Activated naive CD8-positive, alpha-beta T cell (primary cell): ENCODE results near the gene IFT20.
A peak's percentile ranks its signal among the peaks of the same experiment; 100 is the strongest.

Source experiments
- H3K27ac Mint-ChIP-seq: one replicate; pipeline ENCODE4 v1.8.0; 2021; ENCODE audit warnings: mixed read lengths
- H3K27me3 Mint-ChIP-seq: one replicate; pipeline ENCODE4 v1.8.0; 2021; ENCODE audit warnings: mixed read lengths
- H3K36me3 Mint-ChIP-seq: one replicate; pipeline ENCODE4 v1.8.0; 2021; ENCODE audit warnings: mixed read lengths
- H3K4me1 Mint-ChIP-seq: one replicate; pipeline ENCODE4 v1.8.0; 2021; ENCODE audit warnings: low read depth, mixed read lengths
- H3K4me3 Mint-ChIP-seq: one replicate; pipeline ENCODE4 v1.8.0; 2021; ENCODE audit warnings: mild to moderate bottlenecking, mixed read lengths
- H3K9me3 Mint-ChIP-seq: one replicate; pipeline ENCODE4 v1.8.0; 2021; ENCODE audit warnings: low read depth, mixed read lengths

IFT20 gene

GRCh38 chr17:28368915-28369683, 33.8 kb upstream of the IFT20 start:
- no peaks in the 10 kb centered on the region for H3K27me3 Mint-ChIP-seq
- H3K27ac Mint-ChIP-seq, result no peak overlapping the region
- H3K4me3 Mint-ChIP-seq, result no peak overlapping the region
- peaks cover 21% of the 10 kb centered on the region for H3K4me1 Mint-ChIP-seq
- H3K36me3 Mint-ChIP-seq, result peaks cover 5% of the 10 kb centered on the region
- no peaks in the 10 kb centered on the region for H3K9me3 Mint-ChIP-seq

- Mint-ChIP-seq H3K27ac (no peak overlapping the region), H3K9me3 (no peaks in the 10 kb centered on the region), H3K4me3 (no peak overlapping the region), H3K27me3 (no peaks in the 10 kb centered on the region), H3K36me3 (peaks cover under 1% of the 10 kb centered on the region), H3K4me1 (peaks cover 17% of the 10 kb centered on the region)
These were observed 33.1 kb upstream of the IFT20 start for GRCh38 chr17:28368306-28368831.

GRCh38 chr17:28367641-28368305, 32.5 kb upstream of the IFT20 start:
- H3K27ac Mint-ChIP-seq, result no peak overlapping the region
- H3K4me3 Mint-ChIP-seq, result no peak overlapping the region
- H3K9me3 Mint-ChIP-seq, result no peaks in the 10 kb centered on the region
- no peaks in the 10 kb centered on the region for H3K27me3 Mint-ChIP-seq
- no peaks in the 10 kb centered on the region for H3K36me3 Mint-ChIP-seq
- peaks cover 11% of the 10 kb centered on the region for H3K4me1 Mint-ChIP-seq

GRCh38 chr17:28366605-28367004, 31.3 kb upstream of the IFT20 start:
- Mint-ChIP-seq H3K4me1 (peaks cover 10% of the 10 kb centered on the region), H3K4me3 (no peak overlapping the region), H3K9me3 (no peaks in the 10 kb centered on the region), H3K36me3 (no peaks in the 10 kb centered on the region), H3K27ac (no peak overlapping the region), H3K27me3 (no peaks in the 10 kb centered on the region)

- no peak overlapping the region for H3K27ac Mint-ChIP-seq
- H3K36me3 Mint-ChIP-seq, result no peaks in the 10 kb centered on the region
- no peak overlapping the region for H3K4me3 Mint-ChIP-seq
- H3K4me1 Mint-ChIP-seq, result peaks cover 4% of the 10 kb centered on the region
- H3K27me3 Mint-ChIP-seq, result no peaks in the 10 kb centered on the region
- H3K9me3 Mint-ChIP-seq, result no peaks in the 10 kb centered on the region
These were observed 30.2 kb upstream of the IFT20 start for GRCh38 chr17:28365487-28365886.

GRCh38 chr17:28364665-28365363, 29.5 kb upstream of the IFT20 start, which contains the start of gene SEBOX:
TSS of gene SEBOX (minus strand) at chr17:28365199. CDS start at chr17:28365151, 48 bp downstream.
- Mint-ChIP-seq H3K36me3 (no peaks in the 10 kb centered on the region), H3K4me3 (no peak within 1 kb of the TSS), H3K9me3 (no peaks in the 10 kb centered on the region), H3K4me1 (no peaks in the 10 kb centered on the region), H3K27ac (no peak within 1 kb of the TSS), H3K27me3 (no peaks in the 10 kb centered on the region)

- Mint-ChIP-seq H3K4me1 (no peaks in the 10 kb centered on the region), H3K27ac (no peak overlapping the region), H3K9me3 (no peaks in the 10 kb centered on the region), H3K4me3 (no peak overlapping the region), H3K36me3 (no peaks in the 10 kb centered on the region), H3K27me3 (no peaks in the 10 kb centered on the region)
These were observed 28.7 kb upstream of the IFT20 start for GRCh38 chr17:28363776-28364650.

GRCh38 chr17:28363186-28363585, 27.9 kb upstream of the IFT20 start:
- Mint-ChIP-seq H3K4me1 (peaks cover 4% of the 10 kb centered on the region), H3K9me3 (no peaks in the 10 kb centered on the region), H3K4me3 (no peak overlapping the region), H3K27me3 (no peaks in the 10 kb centered on the region), H3K27ac (no peak overlapping the region), H3K36me3 (no peaks in the 10 kb centered on the region)

GRCh38 chr17:28357901-28358197, 22.6 kb upstream of the IFT20 start:
- no peaks in the 10 kb centered on the region for H3K36me3 Mint-ChIP-seq

GRCh38 chr17:28357061-28357900, 22.0 kb upstream of the IFT20 start, which contains the start of gene POLDIP2:
TSS of gene POLDIP2 (minus strand) at chr17:28357527. CDS start at chr17:28357448, 79 bp downstream.
- no peaks in the 10 kb centered on the region for H3K27me3 Mint-ChIP-seq
- H3K4me1 Mint-ChIP-seq, result peaks cover 27% of the 10 kb centered on the region
- no peaks in the 10 kb centered on the region for H3K36me3 Mint-ChIP-seq
- peak within 1 kb of the TSS; percentile 97 for H3K4me3 Mint-ChIP-seq
- H3K9me3 Mint-ChIP-seq, result no peaks in the 10 kb centered on the region
- H3K27ac Mint-ChIP-seq, result peak within 1 kb of the TSS; percentile 91

More at GRCh38 chr17:28357901-28358197, 22.6 kb upstream of the IFT20 start:
- H3K27me3 Mint-ChIP-seq, result no peaks in the 10 kb centered on the region
- H3K4me1 Mint-ChIP-seq, result peaks cover 27% of the 10 kb centered on the region
- H3K9me3 Mint-ChIP-seq, result no peaks in the 10 kb centered on the region
- H3K4me3 Mint-ChIP-seq, result peak overlapping the region; percentile 97
- peak overlapping the region; percentile 91 for H3K27ac Mint-ChIP-seq

- Mint-ChIP-seq H3K4me1 (peaks cover 5% of the 10 kb centered on the region), H3K27me3 (no peaks in the 10 kb centered on the region), H3K36me3 (no peaks in the 10 kb centered on the region), H3K4me3 (no peak overlapping the region), H3K27ac (no peak overlapping the region), H3K9me3 (no peaks in the 10 kb centered on the region)
These were observed 15.0 kb upstream of the IFT20 start for GRCh38 chr17:28350271-28350670.

GRCh38 chr17:28348979-28349378, 13.7 kb upstream of the IFT20 start:
- H3K27me3 Mint-ChIP-seq, result no peaks in the 10 kb centered on the region
- H3K36me3 Mint-ChIP-seq, result no peaks in the 10 kb centered on the region
- no peak overlapping the region for H3K4me3 Mint-ChIP-seq
- no peaks in the 10 kb centered on the region for H3K9me3 Mint-ChIP-seq
- no peak overlapping the region for H3K27ac Mint-ChIP-seq
- no peaks in the 10 kb centered on the region for H3K4me1 Mint-ChIP-seq

- H3K9me3 Mint-ChIP-seq, result no peaks in the 10 kb centered on the region
- H3K27ac Mint-ChIP-seq, result no peak overlapping the region
- H3K4me1 Mint-ChIP-seq, result peaks cover 4% of the 10 kb centered on the region
- H3K36me3 Mint-ChIP-seq, result no peaks in the 10 kb centered on the region
- H3K4me3 Mint-ChIP-seq, result no peak overlapping the region
- no peaks in the 10 kb centered on the region for H3K27me3 Mint-ChIP-seq
These were observed 12.1 kb upstream of the IFT20 start for GRCh38 chr17:28347261-28347891.
